Measurements from ENCODE around the gene TMPRSS2. TPM values are rescaled to one million over a fixed set of nuclear protein-coding genes. Genes with fewer than 3 reads are reported as not detected.

TMPRSS2 gene
- not detected for total RNA-seq
- not detected for polyA plus RNA-seq
- total RNA-seq = 0 to 0.17 (median 0) reads per million in 6 experiments

- no peaks in the 10 kb centered on the region for H3K9me3 Mint-ChIP-seq
- POLR2A ChIA-PET = no interaction called here
- H3K4me1 Mint-ChIP-seq = peaks cover 0 to 2% (median 0%) of the 10 kb centered on the region in 4 donors
- H3K27me3 Mint-ChIP-seq = peaks cover 20 to 59% (median 42%) of the 10 kb centered on the region in 5 donors
- DNase-seq (no peak), ATAC-seq (no peak)
- no peak within 1 kb of the TSS for H3K27ac Mint-ChIP-seq
- H3K4me3 Mint-ChIP-seq = no peak within 1 kb of the TSS
- no peaks in the 10 kb centered on the region for H3K36me3 Mint-ChIP-seq
Observed at GRCh38 chr21:41507521-41508414, at the start of gene TMPRSS2. Gene TMPRSS2 (minus strand): TSS chr21:41508158. CDS start chr21:41498133, 10,025 bp downstream.

GRCh38 chr21:41555057-41555456, 47.1 kb upstream of the TMPRSS2 start:
- Mint-ChIP-seq H3K9me3 (no peaks in the 10 kb centered on the region), H3K4me1 (peaks cover 0 to 2% (median 0%) of the 10 kb centered on the region in 4 donors)

GRCh38 chr21:41552254-41552653, 44.3 kb upstream of the TMPRSS2 start:
- no peaks in the 10 kb centered on the region for H3K36me3 Mint-ChIP-seq
- POLR2A ChIA-PET = no interaction called here
- DNase-seq (no peak), ATAC-seq (no peak)
- H3K4me3 Mint-ChIP-seq = no peak overlapping the region
- no peaks in the 10 kb centered on the region for H3K9me3 Mint-ChIP-seq
- H3K27ac Mint-ChIP-seq = no peak overlapping the region
- no peaks in the 10 kb centered on the region for H3K4me1 Mint-ChIP-seq
- peaks cover 4 to 18% (median 13%) of the 10 kb centered on the region in 5 donors for H3K27me3 Mint-ChIP-seq

More at GRCh38 chr21:41555057-41555456, 47.1 kb upstream of the TMPRSS2 start:
- peaks cover 5 to 25% (median 9%) of the 10 kb centered on the region in 5 donors for H3K27me3 Mint-ChIP-seq
- POLR2A ChIA-PET = no interaction called here
- DNase-seq = no peak
- no peak for ATAC-seq
- no peak overlapping the region for H3K4me3 Mint-ChIP-seq
- H3K27ac Mint-ChIP-seq = no peak overlapping the region
- no peaks in the 10 kb centered on the region for H3K36me3 Mint-ChIP-seq

- POLR2A ChIA-PET = no interaction called here
- Mint-ChIP-seq H3K27ac (peak overlapping the region in 1 of 10 donors; percentile 20), H3K36me3 (no peaks in the 10 kb centered on the region), H3K4me1 (peaks cover 0 to 7% (median 2%) of the 10 kb centered on the region in 4 donors), H3K27me3 (peaks cover 4 to 16% (median 9%) of the 10 kb centered on the region in 5 donors), H3K4me3 (no peak overlapping the region), H3K9me3 (no peaks in the 10 kb centered on the region)
- ATAC-seq (no peak), DNase-seq (no peak)
Observed at GRCh38 chr21:41548781-41549180, 40.8 kb upstream of the TMPRSS2 start.

GRCh38 chr21:41547111-41547510, 39.2 kb upstream of the TMPRSS2 start:
- no peak overlapping the region for H3K4me3 Mint-ChIP-seq
- no peak for DNase-seq
- no peak overlapping the region for H3K27ac Mint-ChIP-seq
- H3K4me1 Mint-ChIP-seq = peaks cover 0 to 7% (median 2%) of the 10 kb centered on the region in 4 donors
- H3K36me3 Mint-ChIP-seq = no peaks in the 10 kb centered on the region
- H3K27me3 Mint-ChIP-seq = peaks cover 6 to 23% (median 19%) of the 10 kb centered on the region in 5 donors
- POLR2A ChIA-PET = no interaction called here
- H3K9me3 Mint-ChIP-seq = no peaks in the 10 kb centered on the region
- ATAC-seq = no peak

GRCh38 chr21:41545500-41546359, 37.8 kb upstream of the TMPRSS2 start:
- POLR2A ChIA-PET = no interaction called here
- ATAC-seq (no peak), DNase-seq (no peak)
- no peak overlapping the region for H3K27ac Mint-ChIP-seq
- no peaks in the 10 kb centered on the region for H3K36me3 Mint-ChIP-seq
- no peaks in the 10 kb centered on the region for H3K9me3 Mint-ChIP-seq
- H3K27me3 Mint-ChIP-seq = peaks cover 7 to 34% (median 23%) of the 10 kb centered on the region in 5 donors
- H3K4me3 Mint-ChIP-seq = no peak overlapping the region
- H3K4me1 Mint-ChIP-seq = peaks cover 0 to 7% (median 2%) of the 10 kb centered on the region in 4 donors

GRCh38 chr21:41542727-41543126, 34.8 kb upstream of the TMPRSS2 start:
- no peak overlapping the region for H3K4me3 Mint-ChIP-seq
- H3K4me1 Mint-ChIP-seq = peaks cover 0 to 7% (median 2%) of the 10 kb centered on the region in 4 donors
- DNase-seq (no peak), ATAC-seq (no peak)
- no peaks in the 10 kb centered on the region for H3K9me3 Mint-ChIP-seq
- peaks cover 9 to 47% (median 24%) of the 10 kb centered on the region in 5 donors for H3K27me3 Mint-ChIP-seq
- H3K27ac Mint-ChIP-seq = no peak overlapping the region
- H3K36me3 Mint-ChIP-seq = no peaks in the 10 kb centered on the region
- POLR2A ChIA-PET = interaction anchor here (0.6 kb wide), 1 partner anchor 27 kb away, joined by 3 read pairs; no protein-coding TSS in a partner anchor

- H3K27ac Mint-ChIP-seq = no peak overlapping the region
- ATAC-seq (no peak), DNase-seq (no peak)
- POLR2A ChIA-PET = no interaction called here
- H3K4me3 Mint-ChIP-seq = no peak overlapping the region
- no peaks in the 10 kb centered on the region for H3K4me1 Mint-ChIP-seq
- H3K9me3 Mint-ChIP-seq = no peaks in the 10 kb centered on the region
- no peaks in the 10 kb centered on the region for H3K36me3 Mint-ChIP-seq
- H3K27me3 Mint-ChIP-seq = peaks cover 10 to 57% (median 24%) of the 10 kb centered on the region in 5 donors
Observed at GRCh38 chr21:41537356-41537755, 29.4 kb upstream of the TMPRSS2 start.

GRCh38 chr21:41536827-41537103, 28.8 kb upstream of the TMPRSS2 start:
- Mint-ChIP-seq H3K36me3 (no peaks in the 10 kb centered on the region), H3K4me3 (no peak overlapping the region), H3K27ac (no peak overlapping the region), H3K27me3 (peaks cover 9 to 51% (median 21%) of the 10 kb centered on the region in 5 donors), H3K4me1 (no peaks in the 10 kb centered on the region), H3K9me3 (no peaks in the 10 kb centered on the region)
- POLR2A ChIA-PET = no interaction called here
- ATAC-seq (no peak), DNase-seq (no peak)

- Mint-ChIP-seq H3K4me1 (no peaks in the 10 kb centered on the region), H3K27me3 (peaks cover 7 to 46% (median 18%) of the 10 kb centered on the region in 5 donors), H3K27ac (peak overlapping the region in 1 of 10 donors; percentile 70), H3K36me3 (no peaks in the 10 kb centered on the region), H3K4me3 (no peak overlapping the region), H3K9me3 (no peaks in the 10 kb centered on the region)
- no peak for DNase-seq
- POLR2A ChIA-PET = no interaction called here
- no peak for ATAC-seq
Observed at GRCh38 chr21:41536076-41536826, 28.3 kb upstream of the TMPRSS2 start.

GRCh38 chr21:41530366-41530765, 22.4 kb upstream of the TMPRSS2 start:
- POLR2A ChIA-PET = no interaction called here
- no peak overlapping the region for H3K27ac Mint-ChIP-seq
- no peaks in the 10 kb centered on the region for H3K36me3 Mint-ChIP-seq
- H3K9me3 Mint-ChIP-seq = no peaks in the 10 kb centered on the region
- no peaks in the 10 kb centered on the region for H3K4me1 Mint-ChIP-seq
- no peak for ATAC-seq
- no peak overlapping the region for H3K4me3 Mint-ChIP-seq
- DNase-seq = no peak
- H3K27me3 Mint-ChIP-seq = peaks cover 4 to 28% (median 9%) of the 10 kb centered on the region in 5 donors

- POLR2A ChIA-PET = no interaction called here
- no peak overlapping the region for H3K27ac Mint-ChIP-seq
- DNase-seq (no peak), ATAC-seq (no peak)
- peaks cover 2 to 28% (median 13%) of the 10 kb centered on the region in 5 donors for H3K27me3 Mint-ChIP-seq
- peaks cover 0 to 2% (median 0%) of the 10 kb centered on the region in 4 donors for H3K4me1 Mint-ChIP-seq
- H3K4me3 Mint-ChIP-seq = no peak overlapping the region
- H3K9me3 Mint-ChIP-seq = no peaks in the 10 kb centered on the region
- H3K36me3 Mint-ChIP-seq = no peaks in the 10 kb centered on the region
Observed at GRCh38 chr21:41529769-41530168, 21.8 kb upstream of the TMPRSS2 start.
